HepG2 (cell line): ENCODE results near the gene LIM2. TPM values are rescaled to one million over a fixed set of nuclear protein-coding genes. Genes with fewer than 3 reads are reported as not detected.
A peak's percentile ranks its signal among the peaks of the same experiment; 100 is the strongest.

Experiments
- CCDC6 ChIP-seq: sonication (generic); formaldehyde crosslinking; IDR thresholded peaks from 2 replicates; pipeline ENCODE4 v1.8.1; 2022; ENCODE audit warnings: mild to moderate bottlenecking, missing genetic modification reagents, moderate library complexity
- DNMT3B ChIP-seq: conservative IDR thresholded peaks from 2 replicates; pipeline ENCODE4 v1.6.1; 2016; ENCODE audit warnings: missing biosample characterization, control low read depth
- EHMT2 ChIP-seq: fragments of 200-600 bp; sonication (generic); IDR thresholded peaks from 2 replicates; pipeline ENCODE4 v1.7.0; 2017; ENCODE audit warnings: antibody characterized with exemption, low read depth, low read length, borderline replicate concordance
- ELF4 ChIP-seq: sonication (generic); formaldehyde crosslinking; IDR thresholded peaks from 2 replicates; pipeline ENCODE4 v1.5.0; 2020; ENCODE audit warnings: missing genetic modification reagents, mild to moderate bottlenecking, moderate library complexity, borderline replicate concordance
- GATAD1 ChIP-seq: IDR thresholded peaks from 2 replicates; pipeline ENCODE4 v1.6.1; 2016; ENCODE audit warnings: missing genetic modification reagents, missing compliant biosample characterization
- HMGA1 ChIP-seq: sonication (generic); formaldehyde crosslinking; conservative IDR thresholded peaks from 2 replicates; pipeline ENCODE4 v1.4.0; 2020; ENCODE audit warnings: missing genetic modification reagents
- KDM5A ChIP-seq: fragments of 200-600 bp; sonication (generic); IDR thresholded peaks from 2 replicates; pipeline ENCODE4 v1.7.0; 2018; ENCODE audit warnings: antibody characterized with exemption, mild to moderate bottlenecking, low read length, borderline replicate concordance
- U2AF1 ChIP-seq: fragments of 200-400 bp; formaldehyde crosslinking; optimal IDR thresholded peaks from 2 replicates; pipeline ENCODE3; 2017; ENCODE audit warnings: mild to moderate bottlenecking, low read depth, low read length
- U2AF2 ChIP-seq: fragments of 200-400 bp; formaldehyde crosslinking; IDR thresholded peaks from 2 replicates; pipeline ENCODE4 v1.6.1; 2017; ENCODE audit warnings: low read depth, mild to moderate bottlenecking, low read length
- ZBTB38 ChIP-seq: sonication (generic); formaldehyde crosslinking; IDR thresholded peaks from 2 replicates; pipeline ENCODE4 v1.5.1; 2020; ENCODE audit warnings: mild to moderate bottlenecking, missing genetic modification reagents
- ZBTB8A ChIP-seq: sonication (generic); formaldehyde crosslinking; IDR thresholded peaks from 2 replicates; pipeline ENCODE4 v1.4.0; 2020; ENCODE audit warnings: mild to moderate bottlenecking, low read depth, missing genetic modification reagents, borderline replicate concordance
- ZNF260 ChIP-seq: sonication (generic); formaldehyde crosslinking; IDR thresholded peaks from 2 replicates; pipeline ENCODE4 v1.4.0; 2020; ENCODE audit warnings: missing genetic modification reagents, low read depth, mild to moderate bottlenecking, borderline replicate concordance
- ZNF263 ChIP-seq: sonication (generic); formaldehyde crosslinking; IDR thresholded peaks from 2 replicates; pipeline ENCODE4 v1.4.0; 2020; ENCODE audit warnings: missing genetic modification reagents
- ZNF264 ChIP-seq: sonication (generic); formaldehyde crosslinking; IDR thresholded peaks from 2 replicates; pipeline ENCODE4 v1.4.0; 2020; ENCODE audit warnings: missing genetic modification reagents
- ZNF343 ChIP-seq: sonication (generic); formaldehyde crosslinking; IDR thresholded peaks from 2 replicates; pipeline ENCODE4 v1.4.0; 2020; ENCODE audit warnings: mild to moderate bottlenecking, missing genetic modification reagents
- ZNF557 ChIP-seq: sonication (generic); formaldehyde crosslinking; IDR thresholded peaks from 2 replicates; pipeline ENCODE4 v1.4.0; 2020; ENCODE audit warnings: missing genetic modification reagents
- ZNF703 ChIP-seq: sonication (generic); formaldehyde crosslinking; IDR thresholded peaks from 2 replicates; pipeline ENCODE4 v1.5.1; 2020; ENCODE audit warnings: missing genetic modification reagents, mild to moderate bottlenecking, moderate library complexity, borderline replicate concordance
- ZNF724P ChIP-seq: sonication (generic); formaldehyde crosslinking; IDR thresholded peaks from 2 replicates; pipeline ENCODE4 v1.8.0; 2022; ENCODE audit warnings: missing genetic modification reagents, borderline replicate concordance
- ZNF788 ChIP-seq: sonication (generic); formaldehyde crosslinking; IDR thresholded peaks from 2 replicates; pipeline ENCODE4 v1.5.0; 2020; ENCODE audit warnings: mild to moderate bottlenecking, missing genetic modification reagents, borderline replicate concordance
- ZZZ3 ChIP-seq: sonication (generic); formaldehyde crosslinking; IDR thresholded peaks from 2 replicates; pipeline ENCODE4 v1.4.0; 2020; ENCODE audit warnings: missing genetic modification reagents, mild to moderate bottlenecking, borderline replicate concordance
- polyA plus RNA-seq, 8 experiments: library from polyadenylated mRNA; depleted of rRNA in 3 of 8; stranded (reverse) in 7 of 8; unstranded in 1 of 8; fragments of >200 nt; fragmentation: Illumina TruSeq in 4 of 8; extraction: Trizol in 4 of 8; gene quantifications; 2 replicates each; pipeline versions ENCODE4 v1.2.1 to v1.2.3, GENCODE V29; 2011 to 2016; ENCODE audit warnings: low read depth in 4 of 8, missing spikeins in 1 of 8, mixed read lengths in 1 of 8; ENCODE audit not compliant: insufficient read depth in 1 of 8
- total RNA-seq, 5 experiments: library from RNA; depleted of rRNA; stranded (reverse); fragments of >200 nt; fragmentation: Illumina TruSeq; extraction: Trizol; gene quantifications; 2 replicates each; pipeline ENCODE4 v1.2.3, GENCODE V29; 2016; ENCODE audit warnings: low read depth in 1 of 5
- TF ChIP-seq, protein P1 (sequence below): sonication (generic); formaldehyde crosslinking; IDR thresholded peaks from 2 replicates; pipeline ENCODE4 v1.4.0; 2020; ENCODE audit warnings: mild to moderate bottlenecking, missing genetic modification reagents
- TF ChIP-seq, protein P2 (sequence below): sonication (generic); formaldehyde crosslinking; IDR thresholded peaks from 2 replicates; pipeline ENCODE4 v1.8.0; 2022; ENCODE audit warnings: mild to moderate bottlenecking, missing genetic modification reagents; ENCODE audit not compliant: insufficient replicate concordance
- TF ChIP-seq, protein P3 (sequence below): sonication (generic); formaldehyde crosslinking; conservative IDR thresholded peaks from 2 replicates; pipeline ENCODE4 v1.8.0; 2022; ENCODE audit warnings: mild to moderate bottlenecking, moderate library complexity, missing genetic modification reagents
- TF ChIP-seq, protein P4 (sequence below): sonication (generic); formaldehyde crosslinking; IDR thresholded peaks from 2 replicates; pipeline ENCODE4 v1.4.0; 2020; ENCODE audit warnings: missing genetic modification reagents

Gene LIM2
- total and polyA plus RNA-seq, 2 of the 13 experiments (the other 11 are each of a cell fraction or from before 2014, with no cell fraction given): 1.3 TPM; not detected in 1

DNA sequence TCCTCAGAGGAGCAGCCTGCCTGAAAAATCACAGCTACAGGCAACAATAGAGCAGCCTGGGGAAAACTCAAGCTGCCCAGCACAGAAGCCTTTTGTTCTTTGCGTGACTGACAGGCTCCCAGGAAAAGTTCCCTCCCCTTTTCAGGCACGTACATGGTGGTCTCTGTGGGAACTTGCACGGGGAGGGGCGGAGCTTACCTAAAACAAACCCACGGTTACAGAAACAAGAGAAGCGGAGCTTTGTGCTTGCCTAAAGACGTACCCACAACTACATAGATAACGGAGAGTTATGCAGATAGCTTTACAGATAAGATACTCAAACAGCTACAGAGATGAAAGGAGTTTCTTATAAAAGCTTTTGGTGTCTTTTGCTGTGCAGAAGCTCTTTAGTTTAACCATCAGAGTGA is 33.0 kb downstream of the LIM2 start (continued):
- TF ChIP-seq ZZZ3 (CRISPR knock-in tag) (no peak), ZNF724P (CRISPR knock-in tag) (no peak), ZNF264 (0 out of 2 replicates have a peak, but pooled peaks have one; percentile 18), HMGA1 (no peak), CCDC6 (no peak), EHMT2 (no peak), U2AF1 (no peak), ELF4 (CRISPR knock-in tag) (no peak), ZNF703 (CRISPR knock-in tag) (no peak), ZBTB38 (no peak), KDM5A (no peak), GATAD1 (no peak), ZNF788 (CRISPR knock-in tag) (no peak), ZNF343 (no peak), DNMT3B (CRISPR knock-in tag) (no peak), U2AF2 (no peak), ZNF557 (CRISPR knock-in tag) (no peak), ZNF263 (CRISPR knock-in tag) (no peak), ZBTB8A (CRISPR knock-in tag) (peak; percentile 98), ZNF260 (CRISPR knock-in tag) (no peak)
- TF ChIP-seq, protein P1, sequence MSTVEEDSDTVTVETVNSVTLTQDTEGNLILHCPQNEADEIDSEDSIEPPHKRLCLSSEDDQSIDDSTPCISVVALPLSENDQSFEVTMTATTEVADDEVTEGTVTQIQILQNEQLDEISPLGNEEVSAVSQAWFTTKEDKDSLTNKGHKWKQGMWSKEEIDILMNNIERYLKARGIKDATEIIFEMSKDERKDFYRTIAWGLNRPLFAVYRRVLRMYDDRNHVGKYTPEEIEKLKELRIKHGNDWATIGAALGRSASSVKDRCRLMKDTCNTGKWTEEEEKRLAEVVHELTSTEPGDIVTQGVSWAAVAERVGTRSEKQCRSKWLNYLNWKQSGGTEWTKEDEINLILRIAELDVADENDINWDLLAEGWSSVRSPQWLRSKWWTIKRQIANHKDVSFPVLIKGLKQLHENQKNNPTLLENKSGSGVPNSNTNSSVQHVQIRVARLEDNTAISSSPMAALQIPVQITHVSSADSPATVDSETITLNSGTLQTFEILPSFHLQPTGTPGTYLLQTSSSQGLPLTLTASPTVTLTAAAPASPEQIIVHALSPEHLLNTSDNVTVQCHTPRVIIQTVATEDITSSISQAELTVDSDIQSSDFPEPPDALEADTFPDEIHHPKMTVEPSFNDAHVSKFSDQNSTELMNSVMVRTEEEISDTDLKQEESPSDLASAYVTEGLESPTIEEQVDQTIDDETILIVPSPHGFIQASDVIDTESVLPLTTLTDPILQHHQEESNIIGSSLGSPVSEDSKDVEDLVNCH (CRISPR knock-in tag): no peak
- TF ChIP-seq, protein P2, sequence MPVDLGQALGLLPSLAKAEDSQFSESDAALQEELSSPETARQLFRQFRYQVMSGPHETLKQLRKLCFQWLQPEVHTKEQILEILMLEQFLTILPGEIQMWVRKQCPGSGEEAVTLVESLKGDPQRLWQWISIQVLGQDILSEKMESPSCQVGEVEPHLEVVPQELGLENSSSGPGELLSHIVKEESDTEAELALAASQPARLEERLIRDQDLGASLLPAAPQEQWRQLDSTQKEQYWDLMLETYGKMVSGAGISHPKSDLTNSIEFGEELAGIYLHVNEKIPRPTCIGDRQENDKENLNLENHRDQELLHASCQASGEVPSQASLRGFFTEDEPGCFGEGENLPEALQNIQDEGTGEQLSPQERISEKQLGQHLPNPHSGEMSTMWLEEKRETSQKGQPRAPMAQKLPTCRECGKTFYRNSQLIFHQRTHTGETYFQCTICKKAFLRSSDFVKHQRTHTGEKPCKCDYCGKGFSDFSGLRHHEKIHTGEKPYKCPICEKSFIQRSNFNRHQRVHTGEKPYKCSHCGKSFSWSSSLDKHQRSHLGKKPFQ: no peak
- TF ChIP-seq, protein P3, sequence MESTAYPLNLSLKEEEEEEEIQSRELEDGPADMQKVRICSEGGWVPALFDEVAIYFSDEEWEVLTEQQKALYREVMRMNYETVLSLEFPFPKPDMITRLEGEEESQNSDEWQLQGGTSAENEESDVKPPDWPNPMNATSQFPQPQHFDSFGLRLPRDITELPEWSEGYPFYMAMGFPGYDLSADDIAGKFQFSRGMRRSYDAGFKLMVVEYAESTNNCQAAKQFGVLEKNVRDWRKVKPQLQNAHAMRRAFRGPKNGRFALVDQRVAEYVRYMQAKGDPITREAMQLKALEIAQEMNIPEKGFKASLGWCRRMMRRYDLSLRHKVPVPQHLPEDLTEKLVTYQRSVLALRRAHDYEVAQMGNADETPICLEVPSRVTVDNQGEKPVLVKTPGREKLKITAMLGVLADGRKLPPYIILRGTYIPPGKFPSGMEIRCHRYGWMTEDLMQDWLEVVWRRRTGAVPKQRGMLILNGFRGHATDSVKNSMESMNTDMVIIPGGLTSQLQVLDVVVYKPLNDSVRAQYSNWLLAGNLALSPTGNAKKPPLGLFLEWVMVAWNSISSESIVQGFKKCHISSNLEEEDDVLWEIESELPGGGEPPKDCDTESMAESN (CRISPR knock-in tag): no peak
- TF ChIP-seq, protein P4, sequence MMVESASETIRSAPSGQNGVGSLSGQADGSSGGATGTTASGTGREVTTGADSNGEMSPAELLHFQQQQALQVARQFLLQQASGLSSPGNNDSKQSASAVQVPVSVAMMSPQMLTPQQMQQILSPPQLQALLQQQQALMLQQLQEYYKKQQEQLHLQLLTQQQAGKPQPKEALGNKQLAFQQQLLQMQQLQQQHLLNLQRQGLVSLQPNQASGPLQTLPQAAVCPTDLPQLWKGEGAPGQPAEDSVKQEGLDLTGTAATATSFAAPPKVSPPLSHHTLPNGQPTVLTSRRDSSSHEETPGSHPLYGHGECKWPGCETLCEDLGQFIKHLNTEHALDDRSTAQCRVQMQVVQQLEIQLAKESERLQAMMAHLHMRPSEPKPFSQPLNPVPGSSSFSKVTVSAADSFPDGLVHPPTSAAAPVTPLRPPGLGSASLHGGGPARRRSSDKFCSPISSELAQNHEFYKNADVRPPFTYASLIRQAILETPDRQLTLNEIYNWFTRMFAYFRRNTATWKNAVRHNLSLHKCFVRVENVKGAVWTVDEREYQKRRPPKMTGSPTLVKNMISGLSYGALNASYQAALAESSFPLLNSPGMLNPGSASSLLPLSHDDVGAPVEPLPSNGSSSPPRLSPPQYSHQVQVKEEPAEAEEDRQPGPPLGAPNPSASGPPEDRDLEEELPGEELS (CRISPR knock-in tag): peak; percentile 90
